Measurements from ENCODE around the gene F7. TPM values are rescaled to one million over a fixed set of nuclear protein-coding genes. Genes with fewer than 3 reads are reported as not detected.

F7 gene
- total RNA-seq, 1 donor from 2014 or later: not detected

- Mint-ChIP-seq H3K27ac (ENCODE audit: unreplicated experiment) (no peak overlapping the region), H3K4me3 (ENCODE audit: unreplicated experiment) (no peak overlapping the region), H3K27me3 (ENCODE audit: unreplicated experiment) (peaks cover 4% of the 10 kb centered on the region), H3K9me3 (ENCODE audit: unreplicated experiment) (no peaks in the 10 kb centered on the region), H3K4me1 (ENCODE audit: unreplicated experiment) (no peaks in the 10 kb centered on the region), H3K36me3 (ENCODE audit: unreplicated experiment) (peaks cover 2% of the 10 kb centered on the region)
- TF ChIP-seq CTCF (IDR thresholded peaks at IDR 0.05): no peak
- DNase-seq (ENCODE audit: extremely low spot score, unreplicated experiment): no peak
These were observed 20.5 kb upstream of the F7 start for GRCh38 chr13:113084943-113085540.

DNA sequence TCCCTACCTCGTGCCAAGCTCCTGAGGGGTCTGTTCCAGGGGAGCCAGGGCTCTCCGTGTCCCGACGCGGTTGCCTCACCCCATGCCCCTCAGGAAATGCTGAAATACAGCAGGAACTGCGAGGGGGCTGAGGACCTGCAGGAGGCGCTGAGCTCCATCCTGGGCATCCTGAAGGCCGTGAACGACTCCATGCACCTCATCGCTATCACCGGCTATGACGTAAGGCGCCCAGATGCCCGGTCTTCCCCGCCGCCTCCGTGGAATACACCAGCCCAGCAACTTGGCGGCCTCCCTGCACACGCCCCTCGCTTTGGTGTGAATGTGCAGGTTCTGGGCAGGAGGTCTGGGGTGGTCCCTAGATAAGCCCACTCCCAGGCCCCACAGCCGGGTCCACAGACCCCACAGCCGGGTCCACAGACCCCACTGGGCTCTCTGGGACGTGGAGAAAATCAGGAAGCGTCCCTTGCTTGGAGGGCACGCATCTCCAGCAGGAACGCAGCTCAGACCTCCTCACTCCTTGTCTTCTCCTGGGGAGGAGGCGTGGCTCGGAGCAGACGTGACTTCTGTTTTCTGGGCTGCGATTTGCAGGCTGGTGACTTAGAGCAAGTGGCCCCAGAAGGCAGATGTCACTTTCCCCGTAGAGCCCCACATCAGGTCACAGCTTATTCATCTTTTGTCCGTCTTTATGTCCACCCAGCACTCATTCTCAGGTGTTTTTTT is 19.4 kb upstream of the F7 start:
- Mint-ChIP-seq H3K27ac (ENCODE audit: unreplicated experiment) (no peak overlapping the region), H3K4me1 (ENCODE audit: unreplicated experiment) (no peaks in the 10 kb centered on the region), H3K9me3 (ENCODE audit: unreplicated experiment) (no peaks in the 10 kb centered on the region), H3K36me3 (ENCODE audit: unreplicated experiment) (peaks cover 2% of the 10 kb centered on the region), H3K4me3 (ENCODE audit: unreplicated experiment) (no peak overlapping the region), H3K27me3 (ENCODE audit: unreplicated experiment) (peaks cover 7% of the 10 kb centered on the region)
- no peak for DNase-seq (ENCODE audit: extremely low spot score, unreplicated experiment)
- no peak for TF ChIP-seq CTCF (IDR thresholded peaks at IDR 0.05)

DNA sequence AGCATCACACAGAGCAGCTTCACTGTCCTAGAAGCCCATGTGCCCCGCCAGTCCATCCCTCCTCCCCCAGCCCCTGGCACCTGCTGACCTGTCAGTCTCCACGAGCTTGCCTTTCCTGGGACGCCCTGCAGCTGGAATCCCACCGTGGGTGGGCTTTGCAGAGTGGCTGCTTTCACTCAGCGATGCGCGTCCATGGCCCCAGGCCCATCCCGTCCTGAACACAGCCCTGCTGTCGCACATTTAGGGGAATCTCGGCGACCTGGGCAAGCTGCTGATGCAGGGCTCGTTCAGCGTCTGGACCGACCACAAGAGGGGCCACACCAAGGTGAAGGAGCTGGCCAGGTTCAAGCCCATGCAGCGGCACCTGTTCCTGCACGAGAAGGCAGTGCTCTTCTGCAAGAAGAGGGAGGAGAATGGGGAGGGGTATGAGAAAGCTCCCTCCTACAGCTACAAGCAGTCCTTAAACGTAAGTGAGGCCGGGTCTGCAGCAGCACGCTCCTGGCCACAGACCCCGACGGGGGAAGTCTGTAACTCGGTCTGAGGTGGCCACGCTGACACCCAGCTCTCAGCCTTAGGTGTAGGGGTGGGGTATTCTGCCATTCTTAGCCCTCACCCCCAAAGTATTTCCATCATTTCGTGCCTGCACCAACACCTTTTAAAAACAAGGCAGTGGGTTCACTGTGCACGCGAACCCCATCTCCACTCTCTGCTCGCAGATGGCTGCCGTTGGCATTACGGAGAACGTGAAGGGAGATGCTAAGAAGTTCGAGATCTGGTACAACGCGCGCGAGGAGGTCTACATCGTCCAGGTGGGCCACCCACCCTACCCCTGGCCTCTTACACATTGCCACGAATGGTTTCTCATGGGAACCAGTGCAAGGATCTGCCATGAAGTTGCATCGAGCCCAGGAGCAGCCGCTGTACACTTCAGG is 18.3 kb upstream of the F7 start:
- no peak for DNase-seq (ENCODE audit: extremely low spot score, unreplicated experiment)
- Mint-ChIP-seq H3K4me1 (ENCODE audit: unreplicated experiment) (no peaks in the 10 kb centered on the region), H3K27me3 (ENCODE audit: unreplicated experiment) (peaks cover 7% of the 10 kb centered on the region), H3K36me3 (ENCODE audit: unreplicated experiment) (peaks cover 2% of the 10 kb centered on the region), H3K9me3 (ENCODE audit: unreplicated experiment) (no peaks in the 10 kb centered on the region), H3K27ac (ENCODE audit: unreplicated experiment) (no peak overlapping the region), H3K4me3 (ENCODE audit: unreplicated experiment) (no peak overlapping the region)
- TF ChIP-seq CTCF (IDR thresholded peaks at IDR 0.05): no peak

GRCh38 chr13:113087923-113088690 is 17.5 kb upstream of the F7 start:
- no peak overlapping the region for H3K4me3 Mint-ChIP-seq (ENCODE audit: unreplicated experiment)
- DNase-seq (ENCODE audit: extremely low spot score, unreplicated experiment): no peak
- no peaks in the 10 kb centered on the region for H3K4me1 Mint-ChIP-seq (ENCODE audit: unreplicated experiment)
- no peak overlapping the region for H3K27ac Mint-ChIP-seq (ENCODE audit: unreplicated experiment)
- H3K36me3 Mint-ChIP-seq (ENCODE audit: unreplicated experiment): peaks cover 2% of the 10 kb centered on the region
- TF ChIP-seq CTCF (IDR thresholded peaks at IDR 0.05): no peak
- no peaks in the 10 kb centered on the region for H3K9me3 Mint-ChIP-seq (ENCODE audit: unreplicated experiment)
- peaks cover 7% of the 10 kb centered on the region for H3K27me3 Mint-ChIP-seq (ENCODE audit: unreplicated experiment)

Measured in osteocyte (in vitro differentiated cells).